Measurements from ENCODE around the gene ENOX1.

ENOX1 gene

GRCh38 chr13:43786766-43787517 is at the start of gene ENOX1 (continued):
- TF ChIP-seq, protein P1, sequence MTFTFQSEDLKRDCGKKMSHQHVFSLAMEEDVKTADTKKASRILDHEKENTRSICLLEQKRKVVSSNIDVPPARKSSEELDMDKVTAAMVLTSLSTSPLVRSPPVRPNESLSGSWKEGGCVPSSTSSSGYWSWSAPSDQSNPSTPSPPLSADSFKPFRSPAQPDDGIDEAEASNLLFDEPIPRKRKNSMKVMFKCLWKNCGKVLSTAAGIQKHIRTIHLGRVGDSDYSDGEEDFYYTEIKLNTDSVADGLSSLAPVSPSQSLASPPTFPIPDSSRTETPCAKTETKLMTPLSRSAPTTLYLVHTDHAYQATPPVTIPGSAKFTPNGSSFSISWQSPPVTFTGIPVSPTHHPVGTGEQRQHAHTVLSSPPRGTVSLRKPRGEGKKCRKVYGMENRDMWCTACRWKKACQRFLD (tag by site-specific recombination; IDR thresholded peaks at IDR 0.05): no peak
- TF ChIP-seq, protein P2, sequence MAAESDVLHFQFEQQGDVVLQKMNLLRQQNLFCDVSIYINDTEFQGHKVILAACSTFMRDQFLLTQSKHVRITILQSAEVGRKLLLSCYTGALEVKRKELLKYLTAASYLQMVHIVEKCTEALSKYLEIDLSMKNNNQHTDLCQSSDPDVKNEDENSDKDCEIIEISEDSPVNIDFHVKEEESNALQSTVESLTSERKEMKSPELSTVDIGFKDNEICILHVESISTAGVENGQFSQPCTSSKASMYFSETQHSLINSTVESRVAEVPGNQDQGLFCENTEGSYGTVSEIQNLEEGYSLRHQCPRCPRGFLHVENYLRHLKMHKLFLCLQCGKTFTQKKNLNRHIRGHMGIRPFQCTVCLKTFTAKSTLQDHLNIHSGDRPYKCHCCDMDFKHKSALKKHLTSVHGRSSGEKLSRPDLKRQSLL (tag by site-specific recombination; IDR thresholded peaks at IDR 0.05): peak; percentile 84
- peak; percentile 93 for TF ChIP-seq ZNF660 (tag by site-specific recombination; IDR thresholded peaks at IDR 0.05)
- TF ChIP-seq SP7 (tag by site-specific recombination; IDR thresholded peaks at IDR 0.05): peak; percentile 38; the same call in 1 of the 2 replicates
- TF ChIP-seq KLF16 (tag by site-specific recombination; IDR thresholded peaks at IDR 0.05): peak; percentile 28
- TF ChIP-seq ZNF335 (tag by site-specific recombination; conservative IDR thresholded peaks at IDR 0.05): no peak
- TF ChIP-seq OVOL3 (tag by site-specific recombination; IDR thresholded peaks at IDR 0.05): no peak

DNA sequence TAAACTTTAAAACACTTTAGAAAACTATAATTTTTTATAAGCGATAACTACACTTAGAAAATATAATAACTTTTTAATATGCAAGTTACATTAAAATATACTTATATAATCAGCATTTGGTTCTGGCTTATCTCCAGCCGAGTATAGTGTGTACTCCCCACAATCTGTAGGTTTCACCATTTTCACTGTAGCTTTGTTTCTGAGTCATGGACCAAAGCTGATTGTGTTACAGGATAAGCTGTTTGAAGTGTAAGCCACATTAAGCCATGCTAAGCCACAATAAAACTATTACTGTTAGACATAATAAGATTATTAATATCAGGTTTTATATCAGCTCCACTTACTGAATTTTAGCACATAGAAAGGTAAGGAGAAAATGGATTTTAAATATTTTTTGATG is 48.9 kb upstream of the ENOX1 start:
- Histone ChIP-seq H3K9me3 (ENCODE audit: control insufficient read depth, insufficient read depth, low read depth, low read length) (no peaks in the 10 kb centered on the region), H3K4me3 (ENCODE audit: low read depth, low read length) (no peak overlapping the region), H3K4me1 (ENCODE audit: control insufficient read depth, insufficient read depth, low read length) (no peaks in the 10 kb centered on the region), H3K36me3 (ENCODE audit: control insufficient read depth in 2 of 2, insufficient read depth in 1 of 2, low read length in 2 of 2) (no peaks in the 10 kb centered on the region), H3K27ac (ENCODE audit: extremely low read depth, low read depth, low read length) (no peak overlapping the region)
- TF ChIP-seq SP7 (tag by site-specific recombination; IDR thresholded peaks at IDR 0.05): no peak
- no peak for TF ChIP-seq FEZF1 (tag by site-specific recombination; IDR thresholded peaks at IDR 0.05)
- TF ChIP-seq ZNF394 (tag by site-specific recombination; IDR thresholded peaks at IDR 0.05; ENCODE audit: borderline replicate concordance): no peak
- TF ChIP-seq, protein P3, sequence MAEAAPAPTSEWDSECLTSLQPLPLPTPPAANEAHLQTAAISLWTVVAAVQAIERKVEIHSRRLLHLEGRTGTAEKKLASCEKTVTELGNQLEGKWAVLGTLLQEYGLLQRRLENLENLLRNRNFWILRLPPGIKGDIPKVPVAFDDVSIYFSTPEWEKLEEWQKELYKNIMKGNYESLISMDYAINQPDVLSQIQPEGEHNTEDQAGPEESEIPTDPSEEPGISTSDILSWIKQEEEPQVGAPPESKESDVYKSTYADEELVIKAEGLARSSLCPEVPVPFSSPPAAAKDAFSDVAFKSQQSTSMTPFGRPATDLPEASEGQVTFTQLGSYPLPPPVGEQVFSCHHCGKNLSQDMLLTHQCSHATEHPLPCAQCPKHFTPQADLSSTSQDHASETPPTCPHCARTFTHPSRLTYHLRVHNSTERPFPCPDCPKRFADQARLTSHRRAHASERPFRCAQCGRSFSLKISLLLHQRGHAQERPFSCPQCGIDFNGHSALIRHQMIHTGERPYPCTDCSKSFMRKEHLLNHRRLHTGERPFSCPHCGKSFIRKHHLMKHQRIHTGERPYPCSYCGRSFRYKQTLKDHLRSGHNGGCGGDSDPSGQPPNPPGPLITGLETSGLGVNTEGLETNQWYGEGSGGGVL (tag by site-specific recombination; IDR thresholded peaks at IDR 0.05): no peak
- no peak for TF ChIP-seq ZNF335 (tag by site-specific recombination; conservative IDR thresholded peaks at IDR 0.05)
- TF ChIP-seq, protein P4, sequence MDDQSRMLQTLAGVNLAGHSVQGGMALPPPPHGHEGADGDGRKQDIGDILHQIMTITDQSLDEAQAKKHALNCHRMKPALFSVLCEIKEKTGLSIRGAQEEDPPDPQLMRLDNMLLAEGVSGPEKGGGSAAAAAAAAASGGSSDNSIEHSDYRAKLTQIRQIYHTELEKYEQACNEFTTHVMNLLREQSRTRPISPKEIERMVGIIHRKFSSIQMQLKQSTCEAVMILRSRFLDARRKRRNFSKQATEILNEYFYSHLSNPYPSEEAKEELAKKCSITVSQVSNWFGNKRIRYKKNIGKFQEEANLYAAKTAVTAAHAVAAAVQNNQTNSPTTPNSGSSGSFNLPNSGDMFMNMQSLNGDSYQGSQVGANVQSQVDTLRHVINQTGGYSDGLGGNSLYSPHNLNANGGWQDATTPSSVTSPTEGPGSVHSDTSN (CRISPR knock-in tag; IDR thresholded peaks at IDR 0.05): no peak
- TF ChIP-seq ZNF623 (tag by site-specific recombination; IDR thresholded peaks at IDR 0.05): no peak
- no peak for TF ChIP-seq KLF17 (tag by site-specific recombination; IDR thresholded peaks at IDR 0.05)
- TF ChIP-seq ZIC2 (tag by site-specific recombination; IDR thresholded peaks at IDR 0.05): no peak
- TF ChIP-seq, protein P5, sequence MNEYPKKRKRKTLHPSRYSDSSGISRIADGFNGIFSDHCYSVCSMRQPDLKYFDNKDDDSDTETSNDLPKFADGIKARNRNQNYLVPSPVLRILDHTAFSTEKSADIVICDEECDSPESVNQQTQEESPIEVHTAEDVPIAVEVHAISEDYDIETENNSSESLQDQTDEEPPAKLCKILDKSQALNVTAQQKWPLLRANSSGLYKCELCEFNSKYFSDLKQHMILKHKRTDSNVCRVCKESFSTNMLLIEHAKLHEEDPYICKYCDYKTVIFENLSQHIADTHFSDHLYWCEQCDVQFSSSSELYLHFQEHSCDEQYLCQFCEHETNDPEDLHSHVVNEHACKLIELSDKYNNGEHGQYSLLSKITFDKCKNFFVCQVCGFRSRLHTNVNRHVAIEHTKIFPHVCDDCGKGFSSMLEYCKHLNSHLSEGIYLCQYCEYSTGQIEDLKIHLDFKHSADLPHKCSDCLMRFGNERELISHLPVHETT (tag by site-specific recombination; IDR thresholded peaks at IDR 0.05): no peak
- TF ChIP-seq, protein P6, sequence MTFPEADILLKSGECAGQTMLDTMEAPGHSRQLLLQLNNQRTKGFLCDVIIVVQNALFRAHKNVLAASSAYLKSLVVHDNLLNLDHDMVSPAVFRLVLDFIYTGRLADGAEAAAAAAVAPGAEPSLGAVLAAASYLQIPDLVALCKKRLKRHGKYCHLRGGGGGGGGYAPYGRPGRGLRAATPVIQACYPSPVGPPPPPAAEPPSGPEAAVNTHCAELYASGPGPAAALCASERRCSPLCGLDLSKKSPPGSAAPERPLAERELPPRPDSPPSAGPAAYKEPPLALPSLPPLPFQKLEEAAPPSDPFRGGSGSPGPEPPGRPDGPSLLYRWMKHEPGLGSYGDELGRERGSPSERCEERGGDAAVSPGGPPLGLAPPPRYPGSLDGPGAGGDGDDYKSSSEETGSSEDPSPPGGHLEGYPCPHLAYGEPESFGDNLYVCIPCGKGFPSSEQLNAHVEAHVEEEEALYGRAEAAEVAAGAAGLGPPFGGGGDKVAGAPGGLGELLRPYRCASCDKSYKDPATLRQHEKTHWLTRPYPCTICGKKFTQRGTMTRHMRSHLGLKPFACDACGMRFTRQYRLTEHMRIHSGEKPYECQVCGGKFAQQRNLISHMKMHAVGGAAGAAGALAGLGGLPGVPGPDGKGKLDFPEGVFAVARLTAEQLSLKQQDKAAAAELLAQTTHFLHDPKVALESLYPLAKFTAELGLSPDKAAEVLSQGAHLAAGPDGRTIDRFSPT (tag by site-specific recombination; IDR thresholded peaks at IDR 0.05): no peak
- ChIA-PET CTCF (no interaction called here), POLR2A (no interaction called here)

Measured in HEK293 (cell line).